ENCODE results near the gene DPH3. TPM values are rescaled to one million over a fixed set of nuclear protein-coding genes. Genes with fewer than 3 reads are reported as not detected.

The DPH3 gene
- polyA plus RNA-seq, 1 of the 3 experiments (the other 2 are of a cell fraction), result 8.5 TPM

DNA sequence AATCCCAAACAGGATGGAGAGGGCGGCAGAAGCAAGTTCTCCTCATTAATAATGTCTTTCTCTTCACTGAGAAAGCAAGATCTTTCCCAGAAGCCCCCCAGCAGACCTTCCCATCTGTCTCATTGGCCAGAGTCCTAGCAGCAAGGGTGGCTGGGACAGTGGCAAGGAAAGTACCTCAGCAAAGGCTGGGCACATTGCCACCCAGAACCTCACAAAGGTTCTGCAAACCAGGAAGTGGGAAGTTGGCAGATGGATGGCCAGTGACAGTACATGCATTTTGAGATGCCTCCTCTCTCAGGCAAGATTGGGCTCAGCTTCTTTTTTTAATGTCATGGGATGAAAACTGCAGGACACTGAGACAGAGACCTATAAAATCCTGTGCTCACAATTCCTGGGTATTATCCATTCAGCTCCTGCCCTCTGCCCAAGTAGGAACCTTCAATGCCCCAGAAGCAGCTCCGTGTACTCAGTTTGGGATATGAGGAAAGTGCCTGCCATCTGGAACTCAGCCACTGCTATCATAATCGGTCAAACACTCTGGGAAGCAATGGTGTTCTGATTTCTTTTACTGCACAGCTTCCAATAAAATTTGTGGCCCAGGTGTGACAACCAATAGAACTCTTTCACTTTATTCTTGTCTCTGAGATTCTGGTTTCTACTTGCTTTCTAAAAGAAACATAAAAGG, 25.5 kb downstream of the DPH3 start:
- H3K9me2 ChIP-seq, result no peaks in the 10 kb centered on the region
- H3K36me3 ChIP-seq (replicated peaks in 1 of 2; ENCODE audit: control insufficient read depth in 1 of 2, insufficient read depth in 2 of 2, low read length in 1 of 2), result no peaks in the 10 kb centered on the region
- ChIA-PET POLR2A (no interaction called here), CTCF (interaction anchor here (0.9 kb wide), 1 partner anchor 311 kb away, joined by 3 read pairs; no protein-coding TSS in a partner anchor)
- H4K20me1 ChIP-seq (ENCODE audit: insufficient read depth), result no peaks in the 10 kb centered on the region
- WGBS (ENCODE audit: low lambda C conversion rate), result 65% methylated on average over 3 of the region's 3 CpGs
- H3F3A ChIP-seq (replicated peaks; ENCODE audit: insufficient read depth), result no peaks in the 10 kb centered on the region
- TF ChIP-seq RFX5 (IDR thresholded peaks at IDR 0.05; ENCODE audit: low read length), result no peak
- TF ChIP-seq NFIC (IDR thresholded peaks at IDR 0.05; ENCODE audit: borderline replicate concordance), result no peak
- TF ChIP-seq, protein P1, sequence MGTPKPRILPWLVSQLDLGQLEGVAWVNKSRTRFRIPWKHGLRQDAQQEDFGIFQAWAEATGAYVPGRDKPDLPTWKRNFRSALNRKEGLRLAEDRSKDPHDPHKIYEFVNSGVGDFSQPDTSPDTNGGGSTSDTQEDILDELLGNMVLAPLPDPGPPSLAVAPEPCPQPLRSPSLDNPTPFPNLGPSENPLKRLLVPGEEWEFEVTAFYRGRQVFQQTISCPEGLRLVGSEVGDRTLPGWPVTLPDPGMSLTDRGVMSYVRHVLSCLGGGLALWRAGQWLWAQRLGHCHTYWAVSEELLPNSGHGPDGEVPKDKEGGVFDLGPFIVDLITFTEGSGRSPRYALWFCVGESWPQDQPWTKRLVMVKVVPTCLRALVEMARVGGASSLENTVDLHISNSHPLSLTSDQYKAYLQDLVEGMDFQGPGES (IDR thresholded peaks at IDR 0.05; ENCODE audit: low read depth, low read length), result no peak
- no peak for TF ChIP-seq JUND (IDR thresholded peaks at IDR 0.05)
- TF ChIP-seq, protein P2, sequence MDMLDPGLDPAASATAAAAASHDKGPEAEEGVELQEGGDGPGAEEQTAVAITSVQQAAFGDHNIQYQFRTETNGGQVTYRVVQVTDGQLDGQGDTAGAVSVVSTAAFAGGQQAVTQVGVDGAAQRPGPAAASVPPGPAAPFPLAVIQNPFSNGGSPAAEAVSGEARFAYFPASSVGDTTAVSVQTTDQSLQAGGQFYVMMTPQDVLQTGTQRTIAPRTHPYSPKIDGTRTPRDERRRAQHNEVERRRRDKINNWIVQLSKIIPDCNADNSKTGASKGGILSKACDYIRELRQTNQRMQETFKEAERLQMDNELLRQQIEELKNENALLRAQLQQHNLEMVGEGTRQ (IDR thresholded peaks at IDR 0.05; ENCODE audit: borderline replicate concordance, low read depth, low read length), result no peak
- TF ChIP-seq TCF12 (IDR thresholded peaks at IDR 0.05), result no peak
- no peak for TF ChIP-seq RAD21 (IDR thresholded peaks at IDR 0.05; ENCODE audit: low read length)
- no peak for TF ChIP-seq MXI1 (IDR thresholded peaks at IDR 0.05; ENCODE audit: low read depth, low read length)
- TF ChIP-seq GATA2 (CRISPR knock-in tag; IDR thresholded peaks at IDR 0.05), result no peak
- no peak for TF ChIP-seq FOXJ3 (CRISPR knock-in tag; IDR thresholded peaks at IDR 0.05)
- no peak for TF ChIP-seq MAX (IDR thresholded peaks at IDR 0.05; ENCODE audit: low read depth)
- TF ChIP-seq ZBTB33 (IDR thresholded peaks at IDR 0.05; ENCODE audit: borderline replicate concordance, low read depth), result no peak
- no peak for TF ChIP-seq RCOR1 (IDR thresholded peaks at IDR 0.05; ENCODE audit: low read length)
- TF ChIP-seq EZH2phosphoT487 (IDR thresholded peaks at IDR 0.05; ENCODE audit: borderline replicate concordance, low read depth), result no peak
- no peak for TF ChIP-seq TEAD4 (IDR thresholded peaks at IDR 0.05; ENCODE audit: borderline replicate concordance, insufficient read depth)
- no peak for TF ChIP-seq MEF2A (IDR thresholded peaks at IDR 0.05; ENCODE audit: borderline replicate concordance, low read depth)
- no peak for TF ChIP-seq SIN3A (IDR thresholded peaks at IDR 0.05; ENCODE audit: borderline replicate concordance, low read depth, low read length)
- TF ChIP-seq RXRA (IDR thresholded peaks at IDR 0.05; ENCODE audit: borderline replicate concordance, low read depth), result no peak
- TF ChIP-seq, protein P3, sequence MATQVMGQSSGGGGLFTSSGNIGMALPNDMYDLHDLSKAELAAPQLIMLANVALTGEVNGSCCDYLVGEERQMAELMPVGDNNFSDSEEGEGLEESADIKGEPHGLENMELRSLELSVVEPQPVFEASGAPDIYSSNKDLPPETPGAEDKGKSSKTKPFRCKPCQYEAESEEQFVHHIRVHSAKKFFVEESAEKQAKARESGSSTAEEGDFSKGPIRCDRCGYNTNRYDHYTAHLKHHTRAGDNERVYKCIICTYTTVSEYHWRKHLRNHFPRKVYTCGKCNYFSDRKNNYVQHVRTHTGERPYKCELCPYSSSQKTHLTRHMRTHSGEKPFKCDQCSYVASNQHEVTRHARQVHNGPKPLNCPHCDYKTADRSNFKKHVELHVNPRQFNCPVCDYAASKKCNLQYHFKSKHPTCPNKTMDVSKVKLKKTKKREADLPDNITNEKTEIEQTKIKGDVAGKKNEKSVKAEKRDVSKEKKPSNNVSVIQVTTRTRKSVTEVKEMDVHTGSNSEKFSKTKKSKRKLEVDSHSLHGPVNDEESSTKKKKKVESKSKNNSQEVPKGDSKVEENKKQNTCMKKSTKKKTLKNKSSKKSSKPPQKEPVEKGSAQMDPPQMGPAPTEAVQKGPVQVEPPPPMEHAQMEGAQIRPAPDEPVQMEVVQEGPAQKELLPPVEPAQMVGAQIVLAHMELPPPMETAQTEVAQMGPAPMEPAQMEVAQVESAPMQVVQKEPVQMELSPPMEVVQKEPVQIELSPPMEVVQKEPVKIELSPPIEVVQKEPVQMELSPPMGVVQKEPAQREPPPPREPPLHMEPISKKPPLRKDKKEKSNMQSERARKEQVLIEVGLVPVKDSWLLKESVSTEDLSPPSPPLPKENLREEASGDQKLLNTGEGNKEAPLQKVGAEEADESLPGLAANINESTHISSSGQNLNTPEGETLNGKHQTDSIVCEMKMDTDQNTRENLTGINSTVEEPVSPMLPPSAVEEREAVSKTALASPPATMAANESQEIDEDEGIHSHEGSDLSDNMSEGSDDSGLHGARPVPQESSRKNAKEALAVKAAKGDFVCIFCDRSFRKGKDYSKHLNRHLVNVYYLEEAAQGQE (IDR thresholded peaks at IDR 0.05; ENCODE audit: low read depth, low read length), result no peak
- H3K9me3 ChIP-seq, result no peaks in the 10 kb centered on the region
- peak overlapping the region; percentile 42 for H2AFZ ChIP-seq (ENCODE audit: low read depth)
- H3K27me3 ChIP-seq (ENCODE audit: insufficient read depth), result no peaks in the 10 kb centered on the region
- no peak overlapping the region for H3K4me3 ChIP-seq (ENCODE audit: low read depth in 2 of 2, low read length in 1 of 2)
- H3K9ac ChIP-seq, result no peak overlapping the region
- H3K79me2 ChIP-seq (ENCODE audit: insufficient read depth), result no peaks in the 10 kb centered on the region
- peaks cover 6 to 8% of the 10 kb centered on the region in 2 experiments; a peak in 2 of 4 replicates for H3K4me1 ChIP-seq (ENCODE audit: control insufficient read depth in 1 of 2, insufficient read depth in 2 of 2, low read depth in 1 of 2, low read length in 1 of 2)
- peak overlapping the region; percentile 47 to 51; a peak in 3 of 4 replicates for H3K27ac ChIP-seq (ENCODE audit: low read depth in 2 of 2, low read length in 1 of 2)
- peak overlapping the region; percentile 16; the same call in 1 of the 2 replicates for H3K4me2 ChIP-seq
- DNase-seq, result no peak

All from SK-N-SH (cell line).